COLO668 (cell line): ENCODE data around the gene EPB41L4A.
"Not testable (repeated sequence)": the region's sequence is repeated elsewhere in the genome, so short reads cannot be mapped to it uniquely, and the experiment has no call there.

ENCODE experiments used
- DNase-seq: peaks from one replicate; lab custom pipeline; 2025; ENCODE audit not compliant: unreplicated experiment; lab: John Stamatoyannopoulos, UW

EPB41L4A gene

DNA sequence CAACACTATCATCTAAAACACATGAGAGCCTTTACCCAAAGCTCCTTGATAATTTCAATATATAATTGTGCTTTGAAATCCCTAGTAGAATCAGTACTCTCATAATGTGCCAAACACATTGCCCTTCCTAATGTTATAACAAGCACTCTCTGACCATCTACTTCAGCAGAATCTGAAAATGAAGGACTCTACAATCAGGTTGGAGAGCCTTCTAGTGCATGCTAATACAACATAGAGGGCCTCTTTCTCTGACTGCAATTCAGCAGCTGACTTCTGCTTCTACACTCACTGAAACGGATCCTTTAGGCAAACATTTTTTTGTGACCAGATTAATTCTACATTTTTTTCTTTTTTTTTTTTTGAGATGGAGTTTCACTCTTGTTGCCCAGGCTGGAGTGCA is 155.6 kb downstream of the EPB41L4A start:
- no peak for DNase-seq

DNA sequence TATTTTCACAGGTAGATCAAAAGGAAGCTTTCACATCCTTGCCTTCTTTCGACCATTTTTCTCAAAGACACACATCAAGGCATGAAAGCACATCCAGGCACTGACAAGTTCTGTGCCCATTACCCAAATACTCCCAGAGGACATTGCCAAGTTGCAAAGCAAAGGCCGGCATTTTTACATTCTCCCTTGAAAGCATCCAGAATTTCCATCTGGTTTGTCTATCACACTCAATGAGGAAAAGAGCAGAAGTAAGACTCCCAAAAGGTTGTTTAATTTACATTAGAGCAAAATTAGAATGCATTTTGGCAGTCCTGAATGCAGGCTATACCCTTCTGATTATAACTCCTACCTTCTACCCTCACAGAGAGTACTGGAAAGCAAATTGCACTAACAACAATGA is 160.5 kb downstream of the EPB41L4A start:
- no peak for DNase-seq

DNA sequence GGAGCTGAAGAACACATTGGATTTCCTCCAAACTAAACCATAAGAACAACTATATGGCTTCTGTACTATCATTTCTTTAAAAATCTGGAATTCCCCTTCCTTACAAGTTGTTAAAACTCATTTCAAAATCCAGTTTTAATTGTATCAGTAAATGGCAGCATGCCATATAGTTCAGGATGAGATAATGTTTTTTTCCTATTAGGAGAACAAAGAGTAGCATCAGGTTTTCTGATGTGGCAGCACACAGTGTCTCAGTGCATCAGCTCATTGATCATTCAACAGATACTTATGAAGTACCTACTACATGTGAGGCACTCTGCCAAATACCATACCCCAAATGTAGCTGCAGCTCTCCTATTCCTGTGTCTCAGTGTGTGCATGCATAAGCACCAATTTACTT is 161.1 kb downstream of the EPB41L4A start:
- no peak for DNase-seq

DNA sequence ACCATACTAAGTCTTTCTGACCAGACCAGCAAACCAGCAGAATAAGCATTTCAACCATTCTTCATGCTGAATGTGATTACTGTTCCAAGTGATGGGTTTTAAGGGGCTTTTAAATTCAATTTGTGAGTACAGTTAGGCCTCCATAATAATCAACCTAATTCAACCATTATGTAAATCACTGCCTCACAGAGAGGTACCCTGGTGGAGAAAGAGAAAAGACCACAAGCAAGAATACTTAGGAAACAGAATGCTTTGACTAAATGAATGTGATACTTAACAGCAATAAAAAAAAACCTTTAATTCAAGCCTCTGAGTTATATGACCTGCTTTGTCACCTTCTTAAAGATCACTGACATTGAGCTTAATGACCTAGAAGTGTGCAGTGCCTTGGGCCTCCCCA is 162.1 kb downstream of the EPB41L4A start:
- DNase-seq = no peak

DNA sequence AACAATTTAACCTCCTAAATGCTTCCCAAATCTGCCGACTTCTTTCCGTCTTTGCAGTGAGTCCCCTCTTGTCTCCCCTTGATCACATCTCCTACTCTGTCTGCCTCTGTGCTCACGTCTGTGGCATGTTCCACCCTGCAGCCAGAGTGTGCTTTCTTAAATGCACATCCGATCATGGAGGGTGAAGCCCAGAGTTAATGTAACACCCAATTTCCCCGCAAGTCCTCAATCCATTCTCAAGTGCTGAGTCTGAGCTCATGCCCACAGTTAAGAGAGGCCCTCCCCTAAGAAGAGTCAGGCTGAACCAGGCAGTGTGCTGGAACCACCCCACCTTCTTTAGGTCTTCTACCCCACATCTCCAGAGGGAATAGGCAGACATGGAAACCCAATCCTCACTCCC is 164.8 kb downstream of the EPB41L4A start:
- DNase-seq = no peak

DNA sequence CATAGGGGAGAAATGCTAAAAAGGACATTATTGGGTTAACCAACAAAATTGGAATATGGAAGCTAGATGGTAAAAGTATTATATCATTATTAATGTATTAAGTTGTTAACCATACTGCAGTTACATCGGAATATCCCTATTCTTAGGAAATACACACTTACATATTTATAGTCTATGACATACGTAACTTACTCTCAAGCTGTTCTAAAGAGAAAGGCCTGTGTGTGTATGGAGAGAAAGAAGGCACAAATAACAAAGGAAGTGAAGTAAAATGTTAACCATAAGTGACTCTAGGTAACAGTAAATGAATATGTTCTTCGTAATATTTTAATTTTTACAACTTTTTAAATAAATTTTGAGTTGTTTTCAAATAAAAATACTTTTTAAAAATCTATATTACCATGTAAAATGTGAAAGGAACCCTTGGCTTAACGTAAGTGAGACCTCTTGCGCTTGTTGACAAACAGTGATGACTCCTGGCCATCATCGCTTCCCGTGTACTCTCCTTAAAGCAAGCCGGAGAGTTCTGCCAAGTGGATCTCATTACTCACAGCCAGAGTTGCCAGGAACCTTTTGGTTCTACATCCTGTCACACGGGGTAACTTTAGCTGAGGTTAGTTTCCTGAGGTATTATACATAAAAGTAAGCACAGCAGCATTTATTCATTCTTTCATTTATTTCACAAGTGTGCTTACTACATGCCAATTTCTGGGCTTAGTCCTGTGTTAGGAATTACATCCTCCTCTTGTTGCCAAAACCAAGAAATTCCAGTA is 165.4 kb downstream of the EPB41L4A start:
- no peak for DNase-seq

DNA sequence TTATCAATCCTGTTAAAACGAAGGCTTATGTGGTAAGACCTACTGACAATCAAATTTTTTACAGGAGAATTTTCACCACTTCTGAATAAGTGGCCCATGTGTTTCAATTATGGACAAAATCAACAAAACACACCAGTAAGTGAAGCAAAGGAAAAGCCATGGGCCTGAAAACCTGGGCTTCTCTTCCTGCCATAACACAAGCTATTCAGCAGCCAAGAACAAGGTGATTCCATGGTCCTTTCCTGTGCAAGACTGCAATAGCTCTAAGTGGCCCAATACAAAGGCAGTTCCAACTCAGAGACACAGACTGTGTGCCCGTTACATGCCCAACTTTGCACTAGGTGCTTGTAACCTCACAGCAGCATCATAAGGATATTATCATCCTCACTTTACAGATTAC is 168.5 kb downstream of the EPB41L4A start:
- no peak for DNase-seq

DNA sequence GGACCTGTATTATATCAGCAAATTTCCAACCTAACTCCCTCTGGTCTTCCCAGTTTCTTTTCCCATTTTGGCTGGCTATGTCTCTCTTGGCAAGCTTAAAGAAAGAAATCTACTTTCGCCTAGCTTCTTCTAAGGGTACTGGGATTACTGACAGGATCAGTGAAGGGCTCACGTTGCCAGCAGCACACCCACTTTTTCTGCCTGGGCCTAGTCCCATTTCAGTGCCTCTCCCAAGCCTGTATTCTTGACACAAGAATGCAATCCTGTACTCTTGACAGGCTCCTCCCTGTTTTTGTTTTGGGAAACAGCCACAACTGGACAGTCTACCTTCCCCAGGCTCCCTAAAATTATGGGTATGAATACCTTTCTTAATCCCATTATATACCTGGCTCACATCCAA is 170.5 kb downstream of the EPB41L4A start:
- DNase-seq = no peak

DNA sequence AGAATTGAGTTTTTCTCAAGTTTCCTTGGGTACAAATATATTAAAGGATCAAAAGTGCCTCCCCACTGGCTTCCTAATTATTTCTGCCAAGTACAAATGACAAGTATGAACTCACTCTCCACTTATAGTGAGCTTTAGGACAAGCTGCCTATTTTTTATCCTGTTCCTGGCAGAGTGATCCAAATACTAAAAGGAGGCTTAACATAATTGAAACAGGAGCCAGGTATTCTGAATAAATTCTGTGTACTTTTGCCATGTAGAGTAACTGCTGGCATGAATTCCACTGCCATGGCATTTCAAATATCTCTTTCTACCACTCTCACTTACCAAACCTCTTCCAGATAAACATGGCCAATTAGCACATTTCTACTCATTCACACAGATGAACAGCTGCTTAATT is 171.1 kb downstream of the EPB41L4A start:
- no peak for DNase-seq

DNA sequence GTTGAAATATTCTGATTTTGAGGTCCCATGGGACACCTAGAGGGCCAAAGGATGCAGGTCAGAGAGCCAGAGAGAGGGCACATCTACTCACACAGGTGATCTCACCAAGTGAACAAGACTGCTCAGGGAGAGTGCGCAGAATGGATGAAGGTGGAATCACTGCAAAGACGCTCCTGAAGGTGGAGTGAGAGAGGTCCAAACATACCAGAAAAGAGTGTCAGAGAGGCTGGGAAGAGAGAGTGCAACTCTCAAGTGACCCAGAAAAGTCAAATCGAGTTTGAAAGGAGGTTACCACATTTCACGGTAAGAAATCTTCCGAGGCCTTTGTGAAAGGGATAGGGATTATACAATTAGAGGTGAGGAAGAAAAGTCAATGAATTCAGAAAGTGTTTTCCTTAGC is 173.4 kb downstream of the EPB41L4A start:
- DNase-seq = no peak

DNA sequence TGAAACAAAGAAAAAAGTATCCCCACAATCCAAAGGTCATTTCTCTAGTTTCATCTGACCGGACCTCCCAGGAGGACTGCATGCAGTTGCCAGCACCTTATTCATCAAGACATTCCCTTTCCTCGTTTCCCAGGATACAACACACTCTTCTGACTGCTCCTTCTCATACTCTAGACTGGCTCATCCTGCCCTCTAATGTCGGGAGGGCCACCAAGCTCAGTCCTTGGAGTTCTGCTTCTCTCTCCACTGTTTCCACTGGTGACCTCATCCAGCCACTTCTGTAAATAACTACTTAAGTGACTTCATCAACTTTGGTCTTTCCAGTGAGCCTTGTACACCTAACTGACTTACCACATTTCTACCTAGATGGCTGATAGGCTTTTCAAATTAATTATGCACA is 179.1 kb downstream of the EPB41L4A start:
- DNase-seq = no peak

DNA sequence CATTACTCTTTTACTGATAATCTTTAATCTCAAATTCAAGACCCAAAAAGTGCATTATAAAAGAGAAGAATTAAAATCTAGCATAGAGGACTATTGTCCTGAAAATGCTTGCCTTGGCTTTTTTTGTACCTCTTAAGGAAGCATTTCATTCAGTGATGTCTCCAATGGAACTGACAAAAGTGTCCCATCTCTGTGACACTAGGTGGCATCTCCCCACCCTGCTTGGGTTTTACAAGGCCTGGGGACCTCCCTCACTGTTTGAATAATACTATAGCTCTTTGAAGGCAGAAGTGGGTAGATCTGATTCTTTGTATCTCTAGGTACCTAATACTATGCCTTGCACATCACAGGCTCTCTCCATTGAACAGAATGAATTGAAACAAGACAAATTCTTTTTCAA is 180.6 kb downstream of the EPB41L4A start:
- no peak for DNase-seq

DNA sequence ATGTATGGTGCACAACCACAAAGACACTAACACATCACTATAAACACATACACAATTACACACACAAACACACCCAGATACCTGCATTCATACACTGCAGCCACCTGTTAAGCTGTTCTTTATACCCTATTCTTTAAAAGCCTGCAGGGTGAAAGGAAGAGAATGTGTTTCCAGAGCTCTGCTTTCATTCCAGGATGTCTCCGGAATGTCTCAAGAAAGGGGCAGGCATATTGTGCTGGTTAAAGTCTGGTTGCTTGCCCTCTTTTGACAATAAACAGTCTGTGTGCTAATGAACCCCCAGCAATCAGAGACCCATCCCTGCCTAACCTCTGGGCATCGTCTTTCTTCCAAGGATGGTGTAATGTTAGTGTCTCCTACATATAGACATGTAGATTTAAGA is 181.6 kb downstream of the EPB41L4A start:
- DNase-seq = no peak

DNA sequence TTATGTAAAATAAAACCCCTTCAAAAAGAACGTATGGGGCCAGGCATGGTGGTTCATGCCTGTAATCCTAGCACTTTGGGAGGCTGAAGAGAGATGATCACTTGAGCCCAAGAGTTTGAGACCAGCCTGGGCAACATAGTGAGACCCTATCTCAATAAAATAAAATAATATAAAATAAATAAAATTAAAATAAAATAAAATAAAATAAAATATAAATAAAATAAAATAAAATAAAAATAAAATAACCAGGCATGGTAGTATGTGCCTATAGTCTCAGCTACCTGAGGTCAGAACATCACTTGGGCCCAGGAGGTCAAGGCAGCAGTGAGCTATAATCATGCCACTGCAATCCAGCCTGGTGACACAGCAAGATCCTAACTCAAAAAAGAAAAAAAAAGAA is 185.1 kb downstream of the EPB41L4A start:
- DNase-seq = no peak

DNA sequence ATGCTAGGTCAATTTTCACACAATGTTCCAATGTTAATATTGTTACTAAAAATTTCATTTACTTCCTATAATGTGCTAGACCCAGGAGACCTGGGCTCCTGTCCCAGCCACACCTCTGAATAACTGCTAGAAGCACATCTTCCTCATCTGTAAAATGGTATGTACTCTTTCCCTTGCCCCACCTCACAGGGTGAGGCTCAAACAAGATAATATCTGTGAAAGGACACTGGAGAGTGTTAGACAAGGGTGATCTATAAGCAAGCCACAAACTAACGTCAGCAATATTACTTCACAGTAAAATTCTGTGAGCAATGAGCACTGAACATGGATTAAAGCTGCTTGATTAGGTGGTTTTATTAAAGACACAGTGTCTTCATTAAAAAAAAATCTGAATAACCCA is 186.4 kb downstream of the EPB41L4A start:
- DNase-seq = no peak

DNA sequence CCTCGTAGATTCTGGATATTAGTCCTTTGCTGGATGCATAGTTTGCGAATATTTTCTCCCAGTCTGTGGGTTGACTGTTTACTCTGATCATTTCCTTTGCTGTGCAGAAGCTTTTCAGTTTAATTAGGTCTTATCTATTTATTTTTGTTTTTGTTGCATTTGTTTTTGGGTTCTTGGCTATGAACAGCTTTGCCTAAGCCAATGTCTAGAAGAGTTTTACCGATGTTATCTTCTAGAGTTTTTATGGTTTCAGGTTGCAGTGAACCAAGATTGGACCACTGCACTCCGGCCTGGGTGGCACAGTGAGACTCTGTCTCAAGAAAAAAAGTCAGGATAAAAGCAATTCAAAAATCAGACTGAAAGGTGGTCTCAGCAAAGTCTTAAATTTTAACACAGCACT is 188.5 kb downstream of the EPB41L4A start:
- no peak for DNase-seq

DNA sequence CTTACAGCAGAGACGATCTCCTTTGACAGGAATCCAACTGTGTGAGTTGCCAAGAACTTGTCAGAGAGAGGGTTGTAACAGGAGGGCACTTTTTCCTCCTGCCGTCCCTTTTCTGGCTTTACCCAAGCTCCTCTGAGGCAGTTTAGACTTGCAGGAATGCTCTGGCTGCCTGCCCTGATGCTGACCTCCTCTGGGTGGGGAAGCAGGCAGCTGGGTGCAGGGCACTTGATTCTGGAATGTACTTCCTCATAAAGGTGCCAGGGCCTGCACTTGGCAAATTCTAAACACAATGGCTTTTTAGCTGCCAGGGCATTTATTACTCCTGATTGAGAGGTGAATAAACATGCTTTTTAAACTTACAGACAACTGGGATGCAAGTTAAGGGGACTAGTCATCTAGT is 190.4 kb downstream of the EPB41L4A start:
- DNase-seq = no peak

DNA sequence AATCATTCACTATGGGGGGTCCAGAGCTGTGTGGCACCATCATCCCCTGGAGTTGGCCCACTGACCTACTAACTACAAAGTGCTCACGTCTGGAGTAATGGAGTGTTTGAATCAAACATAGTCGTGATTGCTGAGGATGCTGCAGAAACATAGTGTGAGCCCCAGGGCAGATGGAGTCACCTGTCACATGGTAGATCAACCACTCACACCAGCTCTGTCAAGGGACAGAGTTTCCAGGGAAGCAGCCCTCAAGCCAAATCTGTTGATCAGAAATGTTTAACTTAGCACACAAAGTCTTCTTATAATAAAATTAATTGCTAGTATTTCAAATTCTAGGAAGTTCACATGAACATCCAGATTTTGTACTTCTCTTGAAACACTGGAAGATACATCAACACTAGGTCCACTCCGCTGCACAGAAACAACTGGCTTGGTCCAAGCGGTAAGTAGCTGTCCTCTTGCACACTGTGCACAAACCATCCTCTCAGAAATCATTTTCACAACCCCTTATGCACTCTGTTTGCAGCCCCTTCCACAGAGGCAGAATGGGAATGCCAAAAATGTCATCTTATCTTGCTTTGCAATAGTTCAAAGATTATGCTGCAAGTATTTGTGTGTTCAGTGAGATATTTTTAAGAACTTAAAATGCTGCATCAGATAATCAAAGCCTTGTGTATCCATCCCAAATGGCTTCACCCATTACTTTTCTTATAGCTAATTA is 191.0 kb downstream of the EPB41L4A start:
- no peak for DNase-seq

DNA sequence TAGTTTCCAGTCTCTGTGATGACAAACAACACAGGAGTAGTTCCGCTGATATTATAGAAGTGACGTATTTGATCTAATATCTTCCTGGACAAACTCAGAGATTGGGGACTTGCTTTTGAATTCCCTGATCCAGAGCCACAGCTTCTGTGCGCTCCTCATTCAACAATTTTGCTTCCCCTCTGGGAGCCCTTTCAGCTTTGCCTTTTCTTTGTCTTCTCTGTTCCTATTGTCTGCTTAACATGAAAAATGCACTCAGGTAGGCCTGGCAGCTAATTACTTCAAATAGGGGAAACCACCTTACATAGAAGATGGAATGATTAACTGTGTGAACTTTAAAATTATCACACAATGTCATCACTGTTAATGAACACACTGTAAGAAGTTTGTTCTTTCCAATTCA is 192.9 kb downstream of the EPB41L4A start:
- no peak for DNase-seq

DNA sequence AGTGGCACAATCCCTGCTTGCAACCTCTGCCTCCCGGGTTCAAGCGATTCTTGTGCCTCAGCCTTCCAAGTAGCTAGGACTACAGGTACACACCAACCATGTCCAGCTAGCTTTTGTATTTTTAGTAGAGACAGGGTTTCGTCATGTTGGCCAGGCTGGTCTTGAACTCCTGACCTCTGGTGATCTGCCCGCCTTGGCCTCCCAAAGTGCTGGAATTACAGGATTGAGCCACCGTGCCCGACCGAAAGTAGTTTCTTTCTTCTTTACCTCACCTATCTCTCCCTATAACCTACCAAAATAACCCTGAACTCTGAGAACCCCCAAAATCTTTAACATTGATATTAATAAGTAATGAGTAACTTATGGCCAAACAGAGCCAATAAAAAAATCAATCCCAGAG is 196.1 kb downstream of the EPB41L4A start:
- not testable (repeated sequence) for DNase-seq

DNA sequence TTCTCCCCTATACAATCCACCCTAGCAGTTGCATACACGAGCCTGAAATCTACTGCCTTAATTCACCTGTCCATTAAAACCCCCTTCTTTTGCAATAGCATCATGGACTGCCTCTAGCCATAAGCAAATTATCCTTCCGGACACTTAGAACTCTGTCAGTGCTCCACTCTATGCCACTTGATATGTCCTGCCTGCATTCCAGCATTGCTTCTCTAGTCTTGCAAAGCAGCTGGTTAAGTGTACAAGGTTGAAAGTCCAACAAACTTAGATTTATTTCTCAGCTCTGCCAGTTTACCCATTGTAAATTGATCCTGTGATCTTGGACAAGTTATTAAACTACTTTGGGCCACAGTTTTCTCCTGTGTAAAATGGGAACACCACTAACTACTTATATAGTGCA is 197.9 kb downstream of the EPB41L4A start:
- DNase-seq = no peak

DNA sequence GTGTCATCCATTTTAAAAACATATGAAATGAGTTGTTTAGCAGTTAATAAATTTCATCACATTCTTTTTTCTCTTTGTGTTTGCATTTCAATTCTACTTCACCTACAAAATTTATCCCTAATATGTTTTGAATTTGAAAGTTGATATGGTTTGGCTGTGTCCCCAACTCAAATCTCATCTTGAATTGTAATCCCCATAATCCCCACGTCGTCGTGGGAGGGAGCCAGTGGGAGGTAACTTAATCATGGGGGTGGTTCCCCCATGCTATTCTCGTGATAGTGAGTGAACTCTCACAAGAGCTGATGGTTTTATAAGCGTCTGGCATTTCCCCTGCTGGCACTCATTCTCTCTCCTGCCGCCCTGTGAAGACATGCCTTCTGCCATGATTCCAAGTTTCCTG is 200.1 kb downstream of the EPB41L4A start:
- DNase-seq = no peak
